ENCODE results near the gene TNIP3.
"Not testable (repeated sequence)": the region's sequence is repeated elsewhere in the genome, so short reads cannot be mapped to it uniquely, and the experiment has no call there.

The TNIP3 gene

DNA sequence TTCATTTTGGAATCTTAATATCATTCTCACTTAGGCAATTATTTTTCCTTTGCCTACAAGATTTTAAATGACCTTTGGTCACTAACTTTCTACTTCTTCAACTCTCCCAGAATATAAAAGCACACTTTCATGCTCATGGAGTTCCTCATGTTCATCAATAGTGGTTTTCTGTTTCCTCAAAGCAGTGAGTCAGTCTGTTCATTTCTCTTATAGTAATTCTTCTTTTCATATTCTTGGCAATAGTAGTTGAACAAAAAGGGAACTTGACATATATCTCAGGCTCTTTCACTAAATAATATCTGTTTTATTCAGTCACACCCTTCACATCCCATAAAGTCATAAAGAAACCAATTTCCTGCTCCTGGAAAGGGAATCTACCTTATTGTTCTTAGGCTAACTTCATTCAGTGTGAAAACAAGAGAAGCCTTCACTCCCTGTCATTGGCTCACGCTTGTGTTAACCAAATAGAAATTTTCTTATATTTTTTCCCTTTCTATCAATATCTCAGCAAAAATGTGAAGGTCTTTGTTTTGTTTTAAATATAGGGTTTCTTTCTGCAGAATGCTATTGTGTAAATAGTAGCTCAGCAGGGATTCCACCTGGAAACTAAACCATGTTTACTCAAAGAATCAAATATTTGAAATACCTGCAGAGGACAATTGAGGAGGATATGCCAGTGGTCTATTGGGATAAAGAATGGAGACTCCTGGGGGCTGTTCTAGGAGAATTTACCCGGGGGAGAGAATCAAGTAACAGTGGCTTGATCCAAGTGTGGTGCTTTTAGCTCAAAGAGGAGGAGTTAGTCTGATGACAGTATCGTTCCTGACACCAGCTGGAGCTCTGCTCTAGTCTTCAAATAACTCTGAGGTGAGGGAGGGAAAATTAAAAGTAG is 13.4 kb upstream of the TNIP3 start:
- peak in 1 of 3 experiments; percentile 16 for DNase-seq

DNA sequence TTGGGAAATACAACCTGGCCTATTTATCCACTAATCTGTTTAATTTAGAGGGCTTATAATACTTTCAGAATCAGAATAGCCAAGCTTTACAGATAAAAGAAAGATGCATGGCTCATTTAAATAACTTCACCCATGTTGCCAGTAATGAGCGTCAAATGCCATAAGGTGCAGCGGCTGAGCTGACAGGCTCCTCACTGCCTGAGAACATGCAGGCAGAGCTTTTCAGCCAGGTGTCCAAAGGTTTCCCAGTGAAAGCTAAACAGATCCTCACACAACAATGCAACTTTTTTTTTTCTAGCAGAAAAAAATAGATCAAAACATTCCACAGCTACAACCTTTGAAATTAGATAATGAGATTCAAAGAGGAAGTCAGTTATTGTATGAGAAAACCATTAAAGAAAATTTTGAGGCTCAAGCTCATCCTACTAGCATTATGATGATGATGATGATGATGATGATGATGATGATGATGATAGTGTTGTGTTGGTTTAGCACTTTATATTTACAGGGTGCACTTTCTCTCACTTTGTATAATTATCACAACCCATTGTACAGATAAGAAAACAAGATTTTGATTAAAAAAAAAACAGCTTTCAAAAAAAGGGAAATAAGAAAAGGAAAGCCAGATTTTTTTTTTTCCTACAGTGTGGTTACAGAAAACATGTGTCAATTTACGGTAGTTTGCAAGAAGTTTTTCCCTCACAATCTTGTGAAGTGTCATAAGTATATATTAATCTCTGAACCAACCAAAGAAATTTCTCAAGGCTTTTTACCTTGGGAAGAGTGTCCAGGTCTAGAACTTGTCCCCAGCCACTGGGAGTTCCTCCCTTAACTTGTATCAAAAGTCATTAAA is 12.2 kb upstream of the TNIP3 start:
- DNase-seq: no peak

DNA sequence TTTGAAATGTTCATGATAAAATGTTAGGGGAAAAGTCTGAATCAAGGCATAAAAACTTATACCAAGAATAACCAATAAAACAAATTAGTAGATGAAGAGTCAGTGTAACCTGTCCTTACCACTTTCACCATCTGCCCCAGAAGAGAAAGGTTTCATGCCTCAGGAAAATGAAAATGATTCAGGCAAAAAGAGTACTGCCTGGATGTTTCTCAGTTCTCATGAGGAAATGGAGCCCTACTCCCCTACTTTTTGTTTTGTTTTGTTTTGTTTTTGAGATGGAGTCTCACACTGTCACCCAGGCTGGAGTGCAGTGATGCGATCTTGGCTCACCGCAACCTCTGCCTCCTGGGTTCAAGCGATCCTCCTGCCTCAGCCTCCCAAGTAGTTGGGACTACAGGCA is 7.4 kb upstream of the TNIP3 start:
- DNase-seq: not testable (repeated sequence)

DNA sequence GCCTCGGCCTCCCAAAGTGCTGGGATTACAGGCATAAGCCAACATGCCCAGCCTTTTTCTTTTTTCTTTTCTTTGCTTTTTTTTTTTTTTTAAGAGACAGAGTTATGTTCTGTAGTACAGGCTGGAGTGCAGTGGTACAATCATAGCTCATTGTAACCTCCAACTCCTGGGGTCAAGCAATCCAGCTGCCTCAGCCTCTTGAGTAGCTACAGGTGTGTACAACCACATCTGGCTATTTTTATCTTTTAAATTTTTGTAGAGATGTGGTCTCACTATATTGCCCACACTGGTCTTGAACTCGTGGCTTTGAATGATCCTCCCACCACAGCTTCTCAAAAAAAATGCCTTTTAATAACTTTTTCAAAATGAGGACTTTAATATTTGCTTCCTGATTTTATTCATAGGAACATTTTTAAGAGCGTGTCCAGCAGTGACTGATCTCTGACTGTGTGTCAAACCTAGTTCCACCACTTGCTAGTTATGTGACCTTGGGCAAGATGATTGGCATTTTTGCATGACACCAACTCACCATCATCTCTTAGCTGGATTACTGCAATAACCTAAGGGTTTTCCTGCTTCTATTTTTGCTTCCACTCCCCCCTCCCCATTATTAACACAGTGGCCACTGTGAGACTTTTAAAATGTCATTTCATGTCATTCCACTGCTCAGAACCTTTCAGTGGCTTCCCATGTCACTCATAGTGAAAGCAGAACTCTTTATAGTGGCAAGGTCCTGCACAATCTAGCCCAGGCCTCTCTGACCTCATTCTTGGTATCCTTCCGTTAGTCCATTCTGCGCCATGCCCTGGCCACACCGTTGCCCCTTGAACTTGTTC is 4.5 kb upstream of the TNIP3 start:
- no peak for DNase-seq

DNA sequence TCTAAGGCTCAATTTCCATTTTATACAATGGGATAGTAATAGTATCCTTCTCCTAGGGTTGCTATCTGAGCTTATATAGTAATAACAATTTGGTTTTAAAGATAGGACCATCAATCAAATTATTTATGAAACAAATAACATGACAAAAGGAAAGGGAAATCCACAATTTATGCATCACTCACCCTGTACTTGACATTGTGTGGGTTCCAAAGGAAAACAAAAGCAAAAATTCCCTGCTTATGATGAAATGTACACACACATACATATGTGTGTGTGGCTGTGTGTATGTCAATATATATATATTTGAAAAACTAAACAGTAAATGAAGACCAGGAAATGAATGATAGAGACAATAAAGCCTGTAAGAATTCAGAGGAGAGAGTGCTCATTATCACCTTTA is 2.9 kb upstream of the TNIP3 start:
- peak in 1 of 3 experiments; percentile 31 for DNase-seq

DNA sequence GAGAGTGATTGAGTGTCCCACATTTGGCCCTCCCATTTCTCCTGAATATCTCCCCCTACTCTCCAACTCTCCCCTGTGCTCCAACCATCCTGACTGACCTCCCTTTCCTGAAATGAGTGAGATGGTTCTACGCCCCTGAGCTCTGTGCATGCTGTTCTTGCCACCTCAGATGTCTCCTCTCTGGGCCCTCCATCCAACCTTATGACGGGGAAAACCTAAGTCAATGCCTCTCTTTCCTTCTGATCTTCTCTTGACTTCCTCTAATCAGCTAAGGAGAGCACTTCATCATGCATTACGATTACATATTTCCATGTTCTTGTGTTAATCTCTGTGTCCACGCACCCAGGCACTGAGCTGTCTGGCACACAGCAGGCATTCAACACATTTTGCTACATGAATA is 1.1 kb upstream of the TNIP3 start:
- no peak for DNase-seq

DNA sequence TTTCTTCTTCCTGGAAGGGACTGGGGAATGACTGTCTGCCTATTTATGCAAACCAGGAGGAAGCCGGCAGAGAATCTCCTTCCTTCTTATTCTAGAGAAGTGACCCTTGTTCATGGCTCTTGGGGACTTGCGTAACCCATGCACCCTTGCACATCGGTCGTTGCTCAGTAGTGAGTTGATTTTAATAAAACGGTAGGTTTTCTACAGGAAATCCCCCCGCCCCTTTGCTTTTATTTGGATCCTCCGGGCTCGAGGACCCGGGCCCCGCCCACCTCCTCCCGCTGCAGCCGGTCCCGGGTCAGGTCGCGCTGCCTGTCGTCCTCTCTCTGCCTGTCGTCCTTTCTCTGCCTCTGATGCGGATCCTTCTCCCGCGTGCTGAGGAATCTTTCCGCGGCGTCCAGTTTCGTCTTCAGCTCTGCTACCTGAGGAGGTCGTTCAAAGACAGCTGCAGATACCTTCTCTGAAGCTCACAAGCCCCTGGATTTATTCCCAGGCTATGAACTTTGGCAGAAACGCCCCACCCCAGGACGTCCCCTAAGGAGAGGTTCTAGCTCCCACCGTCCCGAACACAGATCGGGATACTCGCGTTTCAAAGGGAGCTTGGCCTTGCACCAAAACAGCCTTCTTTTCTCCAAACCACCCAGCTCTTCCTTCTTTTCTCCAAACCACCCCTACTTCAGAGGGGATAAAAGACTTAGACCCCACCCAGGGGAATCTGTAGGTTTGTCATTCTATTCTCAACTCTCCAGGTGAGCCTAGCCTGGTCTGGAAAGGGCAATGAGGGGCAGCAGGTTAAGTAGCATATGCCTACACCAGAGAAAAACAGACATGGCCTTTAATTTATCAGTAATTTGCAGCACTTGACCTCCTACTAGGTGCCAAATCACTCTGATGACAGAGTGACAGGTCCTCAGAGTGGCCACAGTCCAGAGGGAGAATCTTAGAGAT is 7.0 kb downstream of the TNIP3 start:
- no peak for DNase-seq

DNA sequence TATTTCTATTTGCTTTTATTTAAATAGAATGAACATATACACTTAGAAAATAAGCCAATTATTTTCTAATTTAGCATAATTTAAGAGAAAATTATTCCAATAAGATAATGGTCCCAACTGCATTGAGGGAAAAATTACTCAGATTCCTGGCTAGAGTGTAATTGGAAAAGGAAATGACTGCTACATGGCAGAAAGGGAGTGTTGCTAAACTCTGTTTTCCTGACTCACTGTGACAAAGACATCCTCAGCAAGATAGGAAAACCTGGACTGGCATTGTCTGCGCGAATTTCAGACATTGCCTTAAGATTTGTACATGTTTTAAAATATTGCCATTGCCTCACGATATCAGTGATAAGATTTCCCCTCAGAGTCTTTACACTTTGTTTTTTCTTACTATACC is 8.2 kb downstream of the TNIP3 start:
- peak in 1 of 3 experiments; percentile 11 for DNase-seq

DNA sequence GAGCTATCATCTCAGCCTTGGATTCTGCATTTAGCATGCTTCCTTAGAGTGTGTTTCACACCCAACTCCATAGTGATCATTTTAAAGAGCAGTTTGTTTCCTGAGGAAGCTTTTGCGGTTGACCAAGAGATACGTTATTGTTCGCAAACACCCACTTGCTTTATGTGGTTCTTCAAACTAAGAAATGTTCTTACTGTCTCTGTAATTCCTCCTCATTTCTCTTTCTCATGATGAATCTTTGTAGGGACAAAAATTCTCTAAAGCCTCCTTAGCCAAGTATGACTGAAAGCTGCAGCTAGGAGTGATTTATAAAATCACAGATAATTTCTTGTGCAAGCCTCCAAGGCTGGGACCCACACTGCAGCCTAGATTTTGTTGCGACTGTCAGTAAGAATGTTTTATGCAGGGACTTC is 10.0 kb downstream of the TNIP3 start:
- DNase-seq: no peak

DNA sequence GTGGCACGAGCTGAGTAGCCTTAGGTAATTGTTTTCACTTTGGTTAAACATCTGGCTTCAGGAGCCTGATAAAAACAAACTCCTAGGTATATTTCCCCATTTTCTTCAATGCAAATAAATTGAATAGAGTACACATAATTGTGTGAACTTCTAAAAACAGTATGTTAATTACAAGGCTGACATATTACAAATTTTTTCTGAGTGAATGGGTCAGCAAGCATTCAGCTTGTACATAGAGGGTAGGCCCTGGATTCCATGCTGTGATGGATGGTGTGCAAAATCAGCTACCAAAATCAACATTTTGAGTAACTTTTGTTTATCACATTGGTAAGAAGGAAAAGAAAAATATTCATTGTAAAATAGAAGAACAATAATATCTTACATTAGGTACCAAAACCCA is 12.2 kb downstream of the TNIP3 start:
- DNase-seq: no peak

DNA sequence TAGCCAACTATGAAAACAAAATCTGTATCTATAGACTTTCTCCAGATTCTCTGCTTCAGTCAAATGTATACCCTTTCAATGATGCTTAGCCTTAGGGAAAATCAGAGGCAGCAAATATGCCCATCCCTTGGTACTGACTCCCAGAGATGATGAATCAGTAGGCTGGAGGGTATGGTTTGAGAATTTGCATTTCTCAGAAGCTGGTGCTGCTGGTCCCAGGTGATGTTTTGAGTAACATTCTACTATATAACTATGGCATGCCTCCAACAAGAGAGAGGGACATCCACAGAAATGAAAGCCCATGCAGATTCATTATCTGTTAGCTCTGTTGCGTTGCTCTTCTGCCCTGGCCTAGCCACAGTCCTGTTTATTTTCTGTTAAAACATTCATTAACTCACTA is 13.6 kb downstream of the TNIP3 start:
- DNase-seq: no peak

DNA sequence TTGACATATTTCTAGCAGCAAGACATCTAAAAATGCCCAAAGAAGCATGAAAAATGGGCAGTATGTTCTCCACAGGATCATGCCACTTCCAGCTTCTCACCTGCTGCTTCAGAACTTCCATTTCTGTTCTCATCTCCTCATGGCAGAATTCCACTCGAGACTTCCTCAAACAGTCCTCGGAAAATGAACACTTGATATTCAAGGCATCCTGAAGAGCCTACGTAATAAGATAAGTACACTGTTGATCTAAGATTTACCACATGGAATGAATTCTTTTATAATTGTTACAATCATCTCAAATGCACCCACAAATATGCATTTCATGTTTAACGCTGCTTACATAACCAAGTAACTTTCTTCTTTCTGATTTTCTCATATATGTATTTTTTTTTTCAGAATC is 14.1 kb downstream of the TNIP3 start:
- DNase-seq: no peak

DNA sequence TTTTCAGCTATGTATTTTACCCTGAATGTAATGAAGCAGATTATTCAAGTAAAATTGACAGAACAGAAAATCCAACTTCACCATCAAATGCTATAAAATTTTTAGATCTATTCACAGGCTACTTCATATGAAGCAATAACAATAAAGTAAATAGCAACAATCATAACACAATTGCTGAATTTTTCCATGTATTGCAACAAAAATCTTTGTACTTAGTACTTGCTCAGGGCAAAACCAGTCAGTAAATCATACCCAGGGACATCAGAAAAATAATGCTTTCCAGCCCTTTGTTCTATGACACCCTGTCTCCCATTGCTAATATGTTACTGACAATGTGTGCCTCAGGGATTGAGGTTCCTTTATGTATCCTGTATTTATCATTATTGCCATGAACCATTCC is 15.5 kb downstream of the TNIP3 start:
- no peak for DNase-seq

DNA sequence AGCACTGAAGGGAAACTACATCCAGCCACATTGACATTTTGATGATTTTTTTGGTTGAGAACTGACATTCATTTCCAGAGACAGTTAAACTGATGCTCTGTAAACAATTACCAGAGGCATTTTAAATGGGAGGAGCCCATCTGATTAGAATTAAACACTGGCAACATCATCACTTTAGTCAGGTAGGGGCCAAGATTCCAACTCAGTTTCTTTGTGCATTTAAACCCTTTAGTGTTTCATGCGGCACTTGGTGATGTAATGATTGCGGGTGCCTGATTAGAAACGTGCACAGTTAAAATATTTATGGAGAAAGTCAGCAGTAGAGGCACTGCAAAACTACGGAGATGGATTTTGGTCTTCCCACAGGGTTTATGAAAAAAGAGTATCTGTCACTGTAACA is 16.1 kb downstream of the TNIP3 start:
- DNase-seq: no peak

DNA sequence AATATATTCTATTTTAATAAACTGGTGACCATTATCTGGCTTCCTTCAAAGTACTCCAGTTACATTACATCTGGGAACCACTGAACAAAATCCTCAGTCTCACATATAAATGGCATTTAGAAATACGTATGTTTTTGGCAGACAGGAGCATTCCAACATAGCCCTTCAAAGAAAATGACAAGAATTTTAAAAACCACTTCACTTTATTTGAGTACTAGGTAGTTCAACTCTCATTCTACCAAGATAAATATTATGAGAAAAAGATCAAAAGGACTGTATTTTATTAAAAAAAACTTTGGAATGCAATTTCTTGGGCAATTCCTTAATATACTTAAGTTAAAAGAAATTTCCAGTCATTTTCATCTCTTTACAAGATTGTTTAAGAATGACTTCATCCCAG is 17.6 kb downstream of the TNIP3 start:
- no peak for DNase-seq

DNA sequence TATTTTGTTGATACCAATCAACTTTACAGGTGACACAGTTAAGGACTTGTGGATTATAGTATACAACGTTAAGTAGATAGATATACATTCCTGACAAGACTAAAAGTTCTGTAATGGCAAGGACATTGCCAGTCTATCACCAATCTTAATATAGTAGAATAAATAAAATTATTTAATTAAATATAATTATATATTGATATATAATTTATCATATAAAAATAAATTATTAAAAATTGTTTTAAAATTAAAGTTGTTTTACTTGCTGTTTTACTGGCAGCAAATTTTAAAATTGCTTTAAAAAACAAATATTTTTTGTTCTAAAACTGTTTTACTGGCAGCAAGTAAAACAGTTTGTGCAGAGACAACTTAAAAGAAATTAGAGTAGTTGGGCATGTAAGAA is 18.7 kb downstream of the TNIP3 start:
- DNase-seq: no peak

DNA sequence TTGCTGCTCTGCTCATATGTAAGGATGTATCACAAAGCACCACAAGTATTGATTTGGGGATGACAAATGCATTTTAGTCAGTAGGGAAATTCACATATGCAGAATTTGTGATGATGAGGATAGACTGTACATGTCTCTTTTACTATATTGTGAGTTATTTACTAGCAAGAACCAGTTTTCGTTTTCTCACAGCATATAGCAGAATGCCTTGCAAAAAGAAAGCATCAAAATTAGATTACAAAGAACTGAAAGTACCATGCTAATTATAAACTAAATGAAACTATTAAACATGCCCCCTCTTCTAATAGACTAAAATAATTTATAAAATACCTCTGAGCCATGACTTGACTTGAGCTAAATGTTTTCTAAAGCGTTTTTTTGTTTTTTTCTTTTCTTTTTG is 20.1 kb downstream of the TNIP3 start:
- DNase-seq: no peak

DNA sequence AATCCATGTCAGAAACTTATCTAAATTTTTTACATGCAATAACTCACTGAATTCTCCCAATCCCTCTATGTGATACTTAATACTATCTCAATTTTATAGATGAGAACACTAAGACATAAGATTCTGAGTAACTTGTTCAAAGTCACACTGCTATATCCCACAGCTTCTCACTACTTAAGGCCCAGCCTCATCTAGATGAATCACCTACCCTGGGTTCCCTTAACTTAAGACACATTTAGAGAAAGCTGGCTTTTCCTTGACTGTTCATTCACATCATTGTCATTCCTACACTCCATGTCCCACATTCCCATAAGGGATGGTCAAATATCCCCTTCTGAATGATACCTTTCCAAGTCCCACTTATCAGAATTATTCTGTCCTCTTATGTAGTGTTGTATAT is 21.0 kb downstream of the TNIP3 start:
- no peak for DNase-seq

DNA sequence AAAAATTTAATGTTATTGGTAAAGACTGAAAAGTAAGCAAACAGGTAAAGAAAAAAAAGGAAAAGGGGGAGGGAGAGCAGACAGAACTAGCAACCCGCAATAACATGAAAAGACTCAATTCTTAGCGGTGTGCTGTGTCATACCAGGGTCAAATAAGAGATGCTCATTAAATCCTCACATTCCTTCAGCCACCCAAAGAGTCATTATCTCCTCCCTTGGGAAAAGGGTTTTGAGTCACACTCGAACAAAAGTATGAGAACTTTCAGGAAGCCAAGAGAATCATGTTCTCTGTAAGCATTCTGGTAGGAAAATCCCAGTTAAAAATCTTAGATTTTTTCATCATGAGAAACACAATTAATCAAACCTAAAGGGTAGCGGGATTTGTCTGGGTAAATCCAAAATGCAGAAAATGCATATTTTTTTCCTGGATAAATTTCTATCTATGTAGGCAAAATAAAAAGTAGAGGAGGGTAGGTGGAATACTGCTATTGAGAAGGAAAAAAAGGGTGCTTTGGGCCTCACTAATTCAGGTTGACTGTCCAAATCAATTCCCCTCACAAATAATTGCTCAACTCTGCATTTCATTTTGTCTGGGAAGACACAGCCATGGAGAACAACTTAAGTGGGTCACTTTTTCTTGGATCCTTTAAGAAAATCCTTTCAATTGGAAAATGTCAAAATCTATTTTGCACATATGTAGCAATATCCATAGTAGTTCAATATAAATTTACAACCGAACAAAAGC is 23.2 kb downstream of the TNIP3 start:
- DNase-seq: no peak

DNA sequence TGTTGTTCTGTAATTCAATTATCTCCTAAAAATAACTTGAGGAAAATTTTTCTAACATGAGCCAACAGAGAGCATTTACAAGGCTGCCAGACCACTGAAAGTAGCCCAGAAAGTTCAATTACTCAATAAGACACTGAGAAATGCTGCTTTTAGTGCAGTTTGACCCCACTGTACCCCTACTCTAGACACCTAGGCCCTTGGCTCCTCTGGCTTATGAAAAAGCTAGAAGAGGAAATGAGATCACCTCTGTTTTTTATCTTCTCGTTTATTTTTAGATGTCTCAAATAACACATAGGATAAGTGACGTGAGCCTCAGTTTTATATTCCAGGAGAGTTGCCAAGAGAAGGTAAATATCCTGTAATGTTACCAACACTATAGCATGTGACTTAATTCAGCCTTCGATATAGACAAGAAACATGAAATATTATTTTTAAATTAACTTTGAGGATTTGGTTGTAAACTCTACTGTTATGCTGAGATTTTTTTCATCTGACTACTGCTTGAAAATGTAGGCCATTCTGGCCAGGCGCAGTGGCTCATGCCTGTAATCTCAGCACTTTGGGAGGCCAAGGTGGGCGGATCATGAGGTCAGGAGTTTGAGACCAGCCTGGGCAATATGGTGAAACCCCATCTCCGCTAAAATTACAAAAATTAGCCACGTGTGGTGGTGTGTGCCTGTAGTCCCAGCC is 24.4 kb downstream of the TNIP3 start:
- no peak for DNase-seq
